GM21717 (cell line): Measurements from ENCODE around the gene ACTRT2.

Experiments
- ATAC-seq: cut with Tn5 transposase; IDR thresholded peaks from one replicate; pipeline ENCODE4 v1.9.1; 2021; ENCODE audit warnings: mild to moderate bottlenecking, moderate library complexity; ENCODE audit not compliant: unreplicated experiment

Gene ACTRT2

DNA sequence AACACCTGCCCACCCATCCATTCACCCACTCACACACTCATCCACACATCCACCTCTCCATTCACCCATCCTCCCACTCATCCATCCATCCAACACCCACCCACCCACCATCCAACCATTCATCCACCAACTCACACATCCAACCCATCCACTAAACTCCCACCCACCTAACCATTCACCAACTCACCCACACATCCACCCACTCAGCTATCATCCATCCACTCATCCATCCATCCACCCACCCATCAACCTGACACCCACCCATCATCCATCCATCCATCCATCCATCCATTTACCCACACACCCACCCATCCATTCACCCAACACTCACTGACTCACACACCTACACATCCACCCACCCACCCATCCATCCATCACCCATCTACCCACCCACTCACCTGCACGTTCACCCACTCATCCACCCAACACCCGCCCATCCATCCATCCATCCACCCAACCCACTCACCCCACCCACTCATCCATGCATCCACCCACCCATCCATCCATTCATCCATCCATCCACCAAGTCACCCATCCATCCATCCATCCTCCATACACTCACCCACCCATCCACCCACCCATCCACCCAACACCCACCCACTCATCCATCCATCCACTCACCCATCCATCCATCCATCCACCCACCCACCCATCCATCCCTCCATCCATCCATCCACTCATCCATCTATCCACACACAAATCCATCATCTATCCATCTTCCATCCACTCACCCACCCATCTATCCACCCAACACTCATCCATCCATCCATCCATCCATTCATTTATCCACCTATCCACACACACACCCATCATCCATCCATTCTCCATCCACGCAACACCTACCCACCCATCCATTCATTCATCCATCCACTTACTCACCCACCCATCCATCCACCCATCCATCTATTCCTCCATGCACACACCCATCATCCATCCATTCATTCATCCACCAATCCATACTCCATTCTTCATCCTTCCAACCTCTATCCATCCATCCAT lies 30.3 kb downstream of the ACTRT2 start:
- ATAC-seq: no peak

DNA sequence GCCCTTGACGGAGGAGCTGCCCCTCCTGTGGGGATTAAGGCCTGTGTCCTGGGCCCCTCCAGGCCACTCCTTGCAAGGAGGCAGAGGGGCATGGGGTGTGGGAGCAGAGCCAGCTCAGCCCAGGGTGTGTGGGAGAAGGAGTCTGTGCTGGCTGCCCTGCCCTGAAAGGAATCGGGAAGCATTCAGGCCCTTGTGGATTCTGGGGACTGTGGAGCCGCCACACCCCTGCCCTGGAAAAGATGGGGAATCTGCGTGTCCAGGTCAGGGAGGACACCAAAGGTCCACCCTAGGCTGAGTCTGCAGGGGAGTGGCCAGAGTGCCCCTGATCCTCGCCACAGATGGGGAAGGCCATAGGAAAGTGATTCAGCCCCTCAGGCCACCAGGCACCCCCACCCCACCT lies 31.2 kb downstream of the ACTRT2 start:
- no peak for ATAC-seq

DNA sequence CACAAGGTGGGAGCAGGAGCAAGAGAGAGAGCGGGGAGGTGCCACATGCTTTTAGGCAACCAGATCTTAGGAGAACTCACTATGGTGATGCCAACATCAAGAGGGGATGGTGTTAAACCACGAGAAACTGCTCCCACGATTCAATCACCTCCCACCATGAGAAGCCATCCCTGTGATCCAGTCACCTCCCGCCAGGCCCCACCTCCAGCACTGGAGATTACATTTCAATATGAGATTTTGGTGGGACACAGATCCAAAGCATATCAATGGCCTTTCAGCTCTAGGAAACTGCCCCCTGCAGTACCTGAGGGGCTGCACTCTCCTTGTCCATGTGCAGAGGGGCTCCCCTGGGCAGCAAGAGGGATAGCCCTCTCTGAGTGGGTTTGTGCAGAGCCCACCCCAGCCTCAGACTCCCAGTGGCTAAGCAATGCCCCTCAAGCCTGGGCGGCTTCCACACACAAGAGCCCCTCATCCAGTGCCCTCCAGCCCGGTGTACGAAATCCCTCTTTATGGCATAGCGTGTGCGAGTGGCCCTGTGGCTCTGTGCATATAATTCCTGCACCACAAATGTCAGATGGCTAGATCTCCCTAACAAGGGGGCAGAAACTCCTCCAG lies 32.2 kb downstream of the ACTRT2 start:
- no peak for ATAC-seq

DNA sequence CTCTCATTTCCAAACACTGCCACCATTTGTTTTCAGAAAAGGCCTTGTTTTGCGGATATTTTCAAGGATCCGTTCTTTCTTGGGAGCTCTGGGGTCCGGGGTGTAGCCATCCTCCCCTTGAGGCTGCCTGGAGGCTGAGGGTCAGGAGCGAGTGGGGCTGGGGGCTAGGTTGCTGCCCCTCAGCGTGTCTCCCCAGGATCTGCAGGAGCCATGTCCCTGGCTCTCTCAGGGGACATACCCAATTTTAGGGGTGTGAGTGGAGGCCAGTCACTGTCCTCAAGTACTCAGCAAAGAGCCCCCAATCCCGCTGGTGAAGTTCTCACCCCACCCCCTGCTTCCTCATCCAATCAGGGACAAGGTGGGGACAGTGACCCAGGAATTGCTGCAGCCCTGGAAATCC lies 32.7 kb downstream of the ACTRT2 start:
- ATAC-seq: no peak

DNA sequence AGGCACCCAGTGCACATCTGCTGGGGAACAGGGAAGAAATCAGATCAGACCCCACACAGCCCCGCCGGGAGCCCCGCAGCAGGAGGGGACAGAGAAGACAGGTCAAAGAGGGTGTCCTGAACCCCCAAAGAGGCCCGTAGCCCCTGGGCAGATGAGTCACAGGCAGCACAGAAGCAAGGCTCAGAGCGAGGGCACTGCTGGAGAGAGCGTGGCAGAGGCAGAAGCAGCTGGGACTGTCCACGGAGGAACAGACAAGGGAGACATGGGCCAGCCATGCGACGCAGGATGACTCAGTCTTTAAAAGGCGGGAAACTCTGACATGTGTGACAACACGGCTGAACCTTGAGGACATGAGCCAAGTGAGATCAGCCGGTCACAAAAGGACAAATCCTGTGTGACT lies 33.2 kb downstream of the ACTRT2 start:
- no peak for ATAC-seq

DNA sequence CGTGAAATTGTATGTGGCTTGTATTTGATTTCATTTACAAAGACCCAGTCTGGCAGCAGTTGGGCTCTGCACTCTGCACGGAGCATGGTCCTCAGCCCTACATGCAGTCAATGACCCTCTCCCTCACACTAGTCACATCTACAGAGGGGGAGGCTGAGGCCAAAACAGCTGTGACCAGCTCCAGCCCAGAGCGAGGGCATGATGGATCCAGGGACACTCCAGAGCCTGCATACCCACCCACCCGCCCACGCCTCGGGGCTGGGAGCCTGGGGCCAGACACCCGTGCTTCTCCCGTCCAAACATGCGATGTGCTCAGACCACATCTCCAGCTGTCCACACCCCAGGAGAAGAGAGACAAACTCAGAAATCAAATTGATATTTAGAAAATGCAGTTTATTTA lies 33.8 kb downstream of the ACTRT2 start:
- ATAC-seq: no peak

DNA sequence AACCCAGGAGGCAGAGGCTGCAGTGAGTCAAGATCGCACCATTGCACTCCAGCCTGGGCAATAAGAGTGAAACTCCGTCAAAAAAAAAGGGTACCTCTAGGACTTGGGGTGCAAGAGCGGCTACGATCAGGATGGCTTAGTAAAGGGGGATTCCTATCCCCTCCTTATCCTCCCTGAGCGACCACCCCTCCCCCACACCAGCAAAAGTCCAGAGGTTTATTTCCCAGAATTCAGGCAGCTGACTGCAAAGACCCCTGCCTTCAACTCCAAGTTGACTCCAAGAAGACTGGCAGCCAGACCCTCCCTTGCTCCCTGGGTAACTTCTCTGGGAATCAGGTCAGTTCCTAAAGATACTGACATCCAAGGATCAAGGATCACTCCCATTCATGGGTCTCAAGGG lies 35.4 kb downstream of the ACTRT2 start:
- ATAC-seq: no peak

DNA sequence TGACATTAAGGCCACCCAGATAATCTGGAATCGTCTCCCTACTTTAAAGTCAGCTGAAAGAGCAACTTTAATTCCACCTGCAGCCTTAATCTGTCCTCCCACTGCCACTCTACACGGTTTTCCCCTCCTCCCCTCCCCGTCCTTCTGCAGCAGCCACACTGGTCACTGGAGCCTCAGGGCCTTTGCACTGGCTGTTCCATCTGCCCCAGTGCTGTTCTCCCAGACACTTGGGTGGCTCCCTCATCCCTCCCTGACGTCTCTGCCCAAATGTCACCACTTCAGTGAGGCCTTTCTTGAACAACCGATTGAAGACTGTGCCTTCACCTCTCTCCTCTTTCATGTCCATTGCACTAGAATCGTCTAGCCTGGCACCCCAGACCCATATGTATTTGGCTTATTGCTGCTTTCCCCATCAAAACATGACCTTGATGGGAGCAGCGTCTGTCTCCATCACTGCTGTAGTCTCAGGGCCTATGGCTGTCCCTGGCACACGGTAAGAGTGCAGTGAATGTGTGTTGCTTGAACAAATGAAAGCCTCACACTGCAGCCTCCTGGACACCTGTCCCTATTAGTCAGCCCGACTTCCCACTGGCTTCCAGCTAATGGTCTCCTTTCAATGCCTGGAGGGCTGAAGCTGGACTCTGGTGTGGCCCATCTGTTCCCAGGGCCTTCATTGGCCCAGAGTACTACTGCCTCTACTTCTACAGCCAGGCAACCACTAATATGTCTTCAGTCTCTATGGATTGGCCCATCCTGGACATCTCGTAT lies 37.2 kb downstream of the ACTRT2 start:
- ATAC-seq: no peak

DNA sequence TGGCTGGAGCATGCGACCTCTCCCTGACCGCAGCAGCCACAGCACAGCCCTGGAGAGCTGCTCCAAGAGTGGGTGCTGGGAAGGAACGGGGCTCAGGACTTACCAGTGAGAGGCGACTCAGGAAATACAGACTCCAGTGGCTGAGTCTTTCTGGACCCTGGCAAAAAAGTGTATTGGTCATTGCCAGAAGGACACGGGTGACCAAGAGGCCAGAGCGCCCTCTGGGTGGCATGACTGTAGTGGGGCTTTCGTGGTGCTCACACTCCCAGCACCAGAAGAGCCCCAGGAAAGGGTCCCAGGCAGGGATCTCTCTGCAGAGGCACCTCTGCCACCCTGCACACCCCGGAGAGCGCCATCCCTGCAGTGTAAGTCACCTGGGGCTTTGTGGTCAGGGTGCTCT lies 38.9 kb downstream of the ACTRT2 start:
- ATAC-seq: no peak

DNA sequence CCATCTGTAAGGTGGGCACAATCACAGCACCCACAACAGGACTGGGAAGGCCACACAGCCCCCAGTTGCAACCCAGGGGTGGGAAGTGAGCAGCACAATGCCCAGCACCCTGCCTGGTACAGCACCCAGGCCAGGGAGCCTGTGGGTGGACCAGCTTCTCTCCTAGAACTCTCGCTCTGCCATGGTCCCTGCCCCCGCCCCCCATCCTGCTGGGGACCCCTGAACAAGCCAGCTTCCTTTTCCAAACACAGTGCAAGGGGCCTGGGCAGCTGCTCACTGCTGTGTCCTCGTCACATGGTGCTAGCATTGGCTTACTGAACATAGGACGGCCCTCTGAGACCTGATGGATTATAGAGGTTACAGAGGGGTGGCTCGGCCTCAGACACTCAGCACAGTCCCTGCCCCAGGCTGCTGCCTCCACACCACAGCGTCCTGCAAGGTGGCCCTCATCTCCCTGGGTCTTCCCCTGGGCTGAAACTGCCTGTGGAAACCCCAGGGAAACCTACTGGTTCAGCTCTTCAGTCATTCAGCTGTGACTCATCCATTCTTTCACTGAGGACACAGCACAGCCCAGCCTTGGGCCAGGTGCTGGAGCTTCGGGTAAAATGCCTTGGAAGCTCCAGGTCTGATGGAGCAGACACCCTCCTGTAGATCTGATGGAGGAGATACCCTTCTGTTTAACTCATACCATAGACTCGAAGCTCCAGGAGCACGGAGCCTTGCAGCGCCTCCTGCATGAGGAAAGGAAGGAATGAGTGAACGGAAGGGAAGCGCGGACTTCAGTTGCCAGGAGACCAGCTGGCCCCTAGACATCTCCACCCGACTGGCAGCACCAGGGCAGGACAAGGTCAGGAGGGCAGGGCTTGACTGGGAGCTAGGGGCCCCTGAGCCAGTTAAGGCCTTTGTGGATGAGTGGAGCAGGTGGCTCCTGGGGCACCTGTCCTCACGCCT lies 39.6 kb downstream of the ACTRT2 start:
- ATAC-seq: no peak

DNA sequence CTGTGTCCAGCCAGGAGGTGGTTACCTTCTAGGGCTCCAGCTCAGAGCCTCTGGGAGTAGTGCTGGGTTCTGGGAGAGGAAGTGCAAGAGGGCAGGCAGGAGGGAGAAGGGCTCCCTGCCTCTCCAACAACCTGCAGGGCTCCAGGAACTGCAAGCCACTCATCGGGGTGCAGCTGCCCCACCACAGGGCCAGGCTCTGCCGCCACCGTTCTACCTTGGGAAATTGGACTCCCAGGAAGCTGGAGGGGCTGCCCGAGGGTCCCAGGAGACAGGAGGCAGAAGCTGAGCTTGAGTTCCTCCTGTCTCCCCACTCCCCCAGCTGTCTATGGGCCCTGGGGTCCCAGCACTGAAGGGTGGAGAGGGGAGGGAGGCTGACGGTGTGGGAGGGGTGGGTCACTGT lies 40.3 kb downstream of the ACTRT2 start:
- no peak for ATAC-seq

DNA sequence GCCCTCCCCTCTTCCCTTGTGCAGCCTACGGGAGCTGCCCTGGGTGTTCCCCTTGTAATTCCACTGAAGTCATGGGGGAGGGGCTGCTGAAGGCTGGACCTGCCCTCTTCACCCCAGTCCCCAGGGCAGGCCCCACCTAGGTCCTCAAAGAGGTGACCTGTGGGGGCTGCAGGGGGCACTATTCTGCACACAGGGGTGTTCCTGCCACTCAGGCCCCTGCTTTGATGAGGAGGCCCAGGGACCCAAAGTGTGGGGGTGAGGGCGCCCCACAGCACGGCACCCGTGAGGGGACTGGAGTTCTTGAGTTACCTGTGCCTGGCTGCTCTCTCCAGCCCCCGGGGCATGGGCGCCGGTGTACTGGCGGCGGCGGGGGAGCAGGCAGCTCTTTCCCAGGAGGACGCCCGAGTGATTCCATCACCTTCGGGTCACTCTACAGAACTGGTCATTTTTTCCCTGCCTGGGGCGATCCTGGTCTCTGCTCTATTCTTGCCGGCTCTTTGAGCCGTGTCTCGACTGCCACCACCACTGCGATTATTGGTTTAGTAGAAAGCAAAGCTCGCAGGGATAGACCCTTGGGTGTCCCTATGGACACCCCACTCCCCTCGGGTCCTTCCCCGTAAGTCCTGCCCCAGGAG lies 40.8 kb downstream of the ACTRT2 start:
- ATAC-seq: no peak

DNA sequence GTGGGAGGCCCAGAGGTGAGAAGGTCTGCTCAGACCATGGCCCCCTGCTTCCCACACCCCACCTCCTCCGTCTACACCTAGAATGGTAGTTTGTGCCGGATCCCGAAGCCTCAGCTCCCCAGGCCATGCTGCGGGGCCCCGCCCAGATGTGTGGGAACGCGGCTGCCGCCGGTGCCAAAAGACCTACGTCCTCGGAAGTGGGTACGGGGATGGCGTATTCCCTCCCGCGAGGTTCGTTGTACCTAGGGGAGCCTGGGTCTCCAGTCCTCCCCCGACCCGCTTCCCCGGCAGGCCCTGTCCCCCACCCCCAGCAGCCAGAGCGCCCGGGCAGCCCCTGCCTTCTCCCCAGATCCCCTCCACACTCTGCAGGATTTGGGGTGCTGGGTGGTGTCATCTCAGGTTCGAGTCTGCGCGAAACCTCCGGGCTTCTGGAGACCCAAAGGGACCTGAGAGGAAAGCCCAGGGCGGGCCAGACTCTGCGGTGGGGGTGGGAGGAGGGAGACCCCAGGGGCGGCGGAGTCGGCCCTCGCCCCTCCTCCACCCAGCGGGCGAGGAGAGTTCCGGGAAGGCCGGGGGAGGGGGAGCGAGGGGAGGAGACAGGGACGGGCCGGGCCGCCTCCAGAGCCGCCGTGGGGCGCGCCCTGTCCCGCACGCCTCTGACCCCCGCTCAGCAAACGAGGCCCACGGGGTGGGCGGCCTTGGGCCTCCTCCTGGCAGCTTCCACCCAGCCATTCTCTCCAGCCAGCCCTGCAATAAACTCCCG lies 41.5 kb downstream of the ACTRT2 start:
- ATAC-seq: no peak

DNA sequence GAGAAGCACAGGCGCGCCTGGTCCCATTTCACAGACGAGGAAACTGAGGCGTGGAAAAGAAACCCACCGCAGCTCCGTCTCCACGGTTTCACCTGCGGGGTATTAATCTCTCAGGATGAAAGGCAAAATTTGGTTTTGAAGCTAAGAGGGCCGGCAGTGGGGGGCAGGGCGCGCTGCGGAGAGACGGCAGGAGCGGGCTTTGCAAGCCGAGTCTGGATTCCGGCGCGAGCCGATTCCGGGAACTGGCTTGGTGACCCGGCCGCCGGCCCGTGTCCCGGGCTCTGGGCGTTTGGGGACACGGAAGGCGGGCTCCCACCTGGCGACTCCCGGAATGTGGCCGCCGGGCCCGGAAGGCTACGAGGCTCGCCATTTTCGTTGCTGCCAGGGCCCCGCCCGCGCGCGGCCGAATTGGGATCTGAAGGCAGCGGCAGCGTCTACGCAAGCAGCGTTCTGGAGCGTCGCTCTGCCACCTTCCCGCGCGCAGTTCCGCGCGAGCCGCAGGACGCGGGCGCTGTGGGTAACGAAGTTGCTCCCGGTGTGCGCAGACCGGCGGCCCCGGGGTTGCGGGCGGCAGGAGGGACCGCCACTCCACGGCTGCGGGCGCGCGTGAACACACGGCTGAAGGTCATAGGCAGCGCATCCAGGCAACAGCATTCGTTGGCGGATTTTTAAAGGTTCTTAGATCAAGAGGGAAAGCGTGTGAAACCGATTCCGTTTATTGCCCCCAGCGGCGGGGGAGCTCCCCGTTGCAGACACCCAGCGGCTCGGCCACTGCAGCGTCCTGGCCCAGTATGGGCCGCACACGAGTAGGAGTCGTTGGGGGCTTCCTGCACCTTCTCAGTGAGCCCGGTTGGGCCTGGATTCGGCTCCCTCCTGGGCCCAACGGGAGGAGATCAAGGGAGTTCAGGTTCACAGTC lies 42.4 kb downstream of the ACTRT2 start:
- ATAC-seq: no peak

DNA sequence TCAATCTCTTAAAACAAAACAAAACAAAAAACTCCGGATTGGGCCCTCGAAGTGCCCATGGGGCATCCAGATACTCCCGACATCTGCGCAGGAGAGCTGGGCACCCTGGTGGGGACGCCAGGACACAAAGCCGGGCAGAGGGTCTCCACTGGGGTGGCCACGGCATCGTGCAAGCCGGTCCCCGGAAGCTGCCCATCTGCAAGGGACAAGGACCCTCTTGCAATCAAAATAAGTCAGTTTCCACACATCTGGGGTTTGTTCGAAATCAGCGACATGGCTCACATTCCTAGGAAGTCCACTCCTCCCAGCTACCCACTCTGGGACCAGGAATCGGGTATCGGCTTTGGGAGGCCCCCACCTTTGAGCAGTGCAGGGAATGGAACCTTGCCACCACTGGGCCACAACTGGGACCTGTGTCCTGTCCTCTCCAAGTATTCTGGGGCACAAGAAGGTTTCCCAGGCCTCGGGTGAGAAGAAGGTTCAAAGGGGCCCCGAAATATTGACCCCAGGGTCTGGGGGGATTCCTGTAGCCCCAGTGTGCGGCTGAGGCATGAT lies 43.1 kb downstream of the ACTRT2 start:
- ATAC-seq: no peak

DNA sequence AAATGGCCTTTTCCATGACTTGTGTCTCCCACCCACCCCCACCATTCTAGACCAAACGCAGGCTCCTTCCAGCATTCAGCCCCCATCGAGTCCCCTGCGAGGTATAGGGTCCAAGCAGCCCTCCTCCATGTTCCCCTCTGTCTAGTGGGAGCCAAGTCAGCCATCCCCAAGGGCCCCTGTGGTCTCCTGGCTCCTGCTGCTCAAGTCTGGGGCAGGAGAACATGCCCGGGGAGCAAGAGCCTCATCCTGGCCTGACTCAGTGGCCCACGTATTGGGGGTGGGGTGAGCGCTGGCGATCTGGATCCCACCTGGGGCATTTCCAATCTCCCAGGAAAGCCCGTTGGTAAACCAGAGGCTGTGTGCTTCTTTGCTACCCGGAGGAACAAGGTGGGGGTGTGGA lies 43.6 kb downstream of the ACTRT2 start:
- ATAC-seq: no peak

DNA sequence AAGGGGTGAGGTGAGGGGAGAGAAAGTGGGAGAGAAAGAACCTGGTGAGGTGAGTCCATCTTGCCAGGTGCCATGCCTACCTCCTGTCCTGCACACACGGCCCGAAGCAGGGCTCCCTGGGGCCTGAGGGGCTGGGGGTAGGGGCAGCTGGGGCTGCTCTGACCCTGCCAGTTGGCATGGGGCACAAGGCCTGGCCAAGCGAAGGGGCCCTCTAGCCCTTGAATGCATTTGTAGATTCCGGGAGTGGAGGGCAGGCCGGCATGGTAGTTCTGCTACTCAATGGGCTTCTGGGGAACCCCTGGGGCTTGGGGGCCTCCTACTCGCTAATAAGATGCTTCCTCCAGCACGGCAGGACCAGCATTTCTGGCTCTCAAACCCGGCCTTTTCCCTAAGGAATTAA lies 44.1 kb downstream of the ACTRT2 start:
- ATAC-seq: no peak

DNA sequence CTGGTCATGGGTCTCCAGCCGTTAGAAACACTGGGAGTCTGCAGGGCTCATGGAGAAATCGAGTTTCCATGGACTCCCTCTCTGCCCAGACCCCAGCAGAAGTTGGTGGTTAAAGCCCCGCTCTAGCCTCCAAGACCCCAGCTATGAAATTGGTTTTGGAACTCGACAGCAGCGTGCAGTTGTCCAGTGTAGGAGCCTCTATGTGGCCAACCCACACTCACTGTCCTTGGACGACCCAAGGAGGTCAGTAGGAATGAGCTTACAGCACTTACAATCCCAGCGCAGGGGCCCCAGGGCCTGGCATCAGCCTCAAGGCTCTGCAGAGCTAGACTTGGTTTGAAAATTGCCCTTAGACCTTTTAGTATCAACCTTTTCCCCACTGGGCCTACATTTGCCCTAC lies 44.5 kb downstream of the ACTRT2 start:
- ATAC-seq: no peak
